AG20443 (cell line): ENCODE measurements around the gene CAPS.

Experiments used
- DNase-seq: peaks from one replicate; pipeline ENCODE4 v3.0.0; 2012; ENCODE audit warnings: low spot score, mixed read lengths

CAPS gene

DNA sequence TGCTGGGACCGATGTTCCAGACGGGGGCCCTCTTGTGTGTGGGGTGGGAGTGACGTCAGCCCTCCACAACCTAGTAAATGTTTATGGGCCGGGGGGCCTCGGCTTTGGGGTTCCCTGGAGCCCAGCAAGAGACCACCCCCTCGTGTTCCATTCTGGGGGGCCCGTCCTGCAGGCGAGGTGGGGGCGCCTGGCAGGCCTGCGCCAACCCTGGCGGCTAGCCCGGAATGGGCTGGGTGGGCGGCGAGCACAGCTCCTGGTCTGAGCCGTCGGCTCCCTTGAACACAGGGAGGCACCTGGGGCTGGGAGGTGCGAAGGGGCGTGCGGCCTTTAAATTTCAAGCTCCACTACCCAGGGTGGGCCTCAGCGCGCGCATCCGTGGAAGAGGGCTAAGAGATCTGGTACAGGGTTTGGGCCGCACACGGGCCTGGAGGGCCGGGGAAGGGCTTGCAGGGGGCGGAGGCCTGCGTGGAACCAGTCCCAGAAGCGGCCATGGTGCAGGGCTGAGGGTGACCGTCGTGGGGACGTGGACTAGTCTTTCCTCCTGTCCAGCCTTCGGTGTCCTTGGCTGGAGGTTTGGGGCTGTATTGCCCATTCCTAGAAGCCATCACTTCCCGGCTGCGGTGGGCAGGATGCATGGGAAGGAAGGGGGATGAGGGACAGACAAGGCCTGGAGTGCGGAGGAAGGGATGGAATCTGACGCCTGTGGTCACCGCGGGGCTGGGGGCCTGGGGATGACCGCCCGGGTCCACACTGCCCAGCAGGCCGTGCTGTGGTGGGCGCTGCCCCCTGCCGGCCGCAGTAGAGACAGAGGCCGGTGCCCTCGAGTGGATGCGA lies 21.9 kb upstream of the CAPS start:
- peak; percentile 78 for DNase-seq

DNA sequence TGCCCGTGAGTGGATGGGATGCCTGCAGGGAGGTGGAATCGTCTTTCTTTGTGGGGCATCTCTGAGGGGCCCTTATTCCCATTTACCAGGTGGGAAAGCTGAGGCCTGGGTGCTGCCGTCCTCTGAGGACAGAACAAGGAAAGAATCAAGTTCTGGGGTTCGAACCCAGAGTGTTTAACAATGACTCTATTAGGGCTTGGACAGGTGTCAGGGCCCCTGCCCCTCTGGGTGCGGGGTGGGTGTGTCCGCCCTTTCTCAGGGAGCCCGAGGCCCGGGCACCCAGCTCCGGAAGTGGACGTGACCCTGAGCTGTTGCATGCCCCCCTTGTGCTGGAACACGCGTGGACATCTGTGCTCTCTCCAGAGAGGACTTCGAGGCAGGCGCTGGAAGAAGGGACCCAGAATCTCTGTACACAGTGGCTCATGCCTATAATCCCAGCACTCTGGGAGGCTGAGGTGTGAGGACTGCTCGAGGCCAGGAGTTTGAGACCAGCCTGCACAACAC lies 21.2 kb upstream of the CAPS start:
- DNase-seq, result no peak

DNA sequence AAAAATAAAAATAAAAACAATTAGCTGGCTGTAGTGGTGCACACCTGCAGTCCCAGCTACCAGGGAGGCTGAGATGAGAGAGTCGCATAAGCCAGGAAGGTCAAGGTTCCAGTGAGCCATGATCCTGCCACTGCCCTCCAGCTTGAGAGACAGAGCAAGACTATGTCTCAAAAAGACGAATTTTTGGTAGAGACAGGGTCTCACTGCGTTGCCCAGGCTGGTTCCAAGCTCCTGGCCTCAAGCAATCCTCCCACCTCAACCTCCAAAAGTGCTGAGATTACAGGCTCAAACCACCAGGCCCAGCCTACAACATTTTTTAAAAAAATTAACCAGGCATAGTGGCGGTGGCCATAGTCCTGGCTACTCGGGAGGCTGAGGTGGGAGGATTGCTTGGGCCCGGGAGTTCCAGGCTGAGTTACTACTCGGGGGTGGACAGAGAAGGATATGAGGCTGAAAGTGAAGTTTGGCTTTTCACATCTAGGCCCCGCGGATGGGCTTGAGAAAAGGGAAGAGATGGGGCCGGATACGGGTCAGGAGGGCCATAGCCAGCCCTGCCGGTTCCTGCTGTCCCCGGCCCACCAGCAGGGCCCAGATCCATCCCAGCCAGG lies 20.7 kb upstream of the CAPS start:
- DNase-seq, result no peak

DNA sequence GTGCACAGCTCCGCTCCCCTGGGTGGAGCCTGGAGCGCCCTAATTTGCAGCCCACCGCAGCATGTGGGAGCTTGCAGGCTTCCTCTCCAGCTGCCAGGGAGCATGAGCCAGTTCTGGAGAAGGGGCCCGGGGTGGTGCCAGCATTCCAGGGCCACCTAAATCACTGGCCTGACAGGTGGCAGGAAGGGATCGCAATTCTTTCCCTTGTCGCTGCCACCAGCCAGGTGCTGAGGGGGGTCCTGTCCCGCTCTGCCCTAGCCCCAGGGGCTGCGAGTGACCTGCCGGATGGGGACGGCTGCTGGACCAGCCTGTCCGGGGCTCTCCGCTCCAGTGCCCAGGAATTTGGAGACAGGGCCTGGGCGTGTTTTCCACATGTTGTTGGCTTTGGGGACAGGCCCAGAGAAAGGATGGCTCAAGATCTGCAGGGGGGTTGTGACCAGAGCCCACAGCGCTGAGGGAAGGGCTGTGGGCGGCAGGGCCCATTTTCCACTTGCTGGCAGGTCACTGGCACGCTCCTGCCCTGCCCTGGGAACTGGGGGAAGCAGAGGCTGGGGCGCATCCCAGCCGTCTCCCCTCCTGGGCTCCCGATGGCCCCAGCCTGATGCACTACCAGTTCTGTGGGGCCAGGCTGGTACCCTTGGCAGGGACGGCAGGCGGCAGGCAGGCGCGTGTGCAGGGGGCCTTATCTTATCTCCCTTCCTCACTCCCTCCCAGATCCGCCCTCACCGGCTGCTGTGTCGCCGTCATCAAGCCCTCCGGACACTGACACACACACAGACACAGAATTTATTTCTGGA lies 19.9 kb upstream of the CAPS start:
- DNase-seq, result peak; percentile 20

DNA sequence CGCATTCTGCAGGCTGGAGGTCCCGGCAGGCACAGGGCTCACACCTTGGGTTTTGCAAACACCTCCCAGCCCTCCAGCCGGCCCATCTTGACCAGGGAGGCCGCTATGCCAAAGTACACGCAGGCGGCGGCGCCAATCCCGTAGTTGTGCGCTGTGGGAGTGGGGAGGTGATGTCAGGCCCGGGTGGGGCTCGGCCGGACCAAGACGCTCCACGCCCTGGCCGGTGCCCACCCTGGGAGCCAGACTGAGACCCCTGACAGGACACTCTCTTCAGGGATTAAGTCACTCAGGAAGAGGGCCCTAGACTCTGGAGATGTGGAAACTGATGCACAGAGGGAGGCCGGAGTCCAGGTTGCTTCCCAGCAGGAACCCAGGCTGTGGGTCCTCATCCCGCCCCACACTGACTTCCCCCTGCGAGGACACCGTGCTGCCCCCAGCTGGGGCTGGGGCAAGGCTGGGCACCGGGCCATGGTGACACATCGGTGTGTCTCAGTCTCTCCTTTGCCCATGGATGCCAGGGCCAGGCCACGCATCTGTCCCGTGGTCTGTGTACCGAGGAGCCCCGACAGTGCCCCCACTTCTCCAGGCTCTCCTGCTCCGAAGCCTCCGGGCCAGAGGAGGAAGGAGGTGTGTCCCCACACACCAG lies 19.2 kb upstream of the CAPS start:
- DNase-seq, result no peak

DNA sequence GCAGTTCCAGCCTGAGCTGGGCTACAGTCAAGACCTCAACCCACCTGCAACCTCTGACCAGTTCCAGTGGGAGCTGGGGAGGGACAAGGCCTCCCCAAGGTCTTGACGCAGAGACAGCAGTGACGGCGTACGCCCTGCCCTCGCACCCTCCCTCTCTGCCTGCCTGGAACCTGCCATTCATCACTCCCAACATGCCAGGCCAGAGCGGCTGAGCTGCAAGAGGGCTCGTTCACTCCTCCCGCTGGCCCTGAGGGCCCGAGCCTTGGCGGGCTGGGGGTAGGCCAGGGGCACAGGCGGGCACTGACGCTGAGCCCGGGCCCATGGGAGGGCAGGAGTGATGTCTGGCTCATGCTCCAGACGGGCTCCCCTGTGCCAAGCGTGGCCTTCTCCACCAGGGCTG lies 18.6 kb upstream of the CAPS start:
- no peak for DNase-seq

DNA sequence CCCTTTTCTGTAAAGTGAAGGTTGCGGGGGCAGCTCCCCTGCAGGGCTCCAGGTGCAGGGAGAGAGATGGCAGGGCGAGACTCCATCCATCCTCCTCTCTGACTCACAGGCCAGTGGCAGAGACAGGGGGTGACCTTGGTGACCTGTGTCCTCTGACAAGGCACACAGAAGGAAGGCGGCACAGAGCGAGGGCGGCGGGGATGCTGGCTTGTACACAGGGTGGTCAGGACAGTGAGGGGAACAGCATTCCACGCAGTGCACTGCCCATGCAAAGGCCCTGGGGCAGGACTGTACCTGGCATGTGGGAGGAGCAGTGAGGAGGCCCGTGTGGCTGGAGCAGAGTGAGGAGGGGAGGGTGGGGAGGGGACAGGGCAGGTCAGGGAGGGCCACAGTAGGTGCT lies 18.2 kb upstream of the CAPS start:
- no peak for DNase-seq

DNA sequence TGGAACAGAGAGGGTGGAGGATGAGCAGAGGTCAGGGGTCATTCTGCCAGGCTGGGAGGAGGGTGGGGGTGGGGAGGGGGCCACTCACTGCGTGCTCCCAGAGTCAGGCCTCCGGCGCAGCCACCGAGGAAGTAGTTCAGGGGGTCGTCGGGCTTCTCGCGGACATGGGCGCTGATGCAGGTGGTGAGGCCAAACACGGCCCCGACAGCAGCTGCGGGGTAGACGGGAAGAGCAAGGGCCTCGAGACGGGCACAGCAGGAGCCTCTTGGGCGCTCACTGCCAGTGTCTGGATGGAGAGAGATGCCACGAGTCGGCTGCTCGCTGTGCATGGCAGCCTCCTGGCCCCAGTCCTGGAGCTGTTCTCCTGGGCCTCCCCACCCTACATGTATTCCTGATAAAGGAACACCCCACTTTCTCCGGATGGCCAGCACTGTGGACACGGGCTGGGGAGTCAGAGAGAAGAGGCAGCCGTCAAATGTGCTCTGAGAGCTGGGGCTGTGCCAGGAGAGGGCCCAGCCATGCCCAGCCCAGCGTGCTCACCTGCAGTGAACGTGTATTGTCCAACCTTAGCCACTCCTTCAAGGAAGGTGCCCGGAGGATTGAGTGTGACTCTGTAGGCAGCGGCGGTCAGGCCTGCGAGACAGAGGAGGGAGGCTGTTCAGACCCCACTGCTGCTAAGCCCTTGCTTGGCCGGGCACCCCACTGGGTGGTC lies 17.5 kb upstream of the CAPS start:
- no peak for DNase-seq

DNA sequence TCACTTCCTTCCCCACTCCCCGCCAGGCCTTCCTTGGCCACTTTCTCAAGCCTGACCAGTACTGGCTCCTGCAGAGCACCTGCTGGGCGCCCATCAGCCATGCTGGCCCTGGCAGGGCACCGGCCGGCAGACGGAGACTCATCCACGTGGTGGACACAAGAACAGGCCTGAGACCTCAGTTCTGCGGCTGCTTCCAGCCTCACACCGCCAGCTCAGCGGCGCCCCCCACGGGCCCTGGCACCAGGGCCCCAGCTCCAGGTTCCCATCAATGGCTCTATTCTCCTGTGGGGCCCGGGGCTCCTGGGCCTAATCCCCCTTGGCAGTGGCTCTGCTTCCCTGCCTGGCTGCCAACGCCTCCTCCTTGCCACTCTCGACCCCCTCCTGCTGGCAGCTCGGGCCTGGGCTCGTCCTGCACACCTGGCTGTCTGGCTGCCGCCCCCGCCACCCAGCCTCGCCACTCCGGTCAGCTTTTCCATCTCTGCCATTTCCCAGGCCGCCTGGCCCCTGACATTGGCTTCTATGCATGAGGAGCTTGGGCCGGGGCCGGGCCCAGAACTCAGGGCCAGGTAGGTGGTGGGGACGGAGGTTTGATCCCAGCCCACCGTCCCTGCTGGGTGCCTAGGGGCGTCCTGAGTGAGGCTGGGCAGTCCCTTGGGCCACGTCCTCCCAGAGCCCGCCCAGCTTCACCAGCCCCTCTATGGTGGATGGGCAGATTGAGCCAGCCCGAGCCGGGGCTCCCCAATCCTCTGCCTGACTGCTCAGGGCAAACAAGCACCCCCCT lies 16.7 kb upstream of the CAPS start:
- no peak for DNase-seq

DNA sequence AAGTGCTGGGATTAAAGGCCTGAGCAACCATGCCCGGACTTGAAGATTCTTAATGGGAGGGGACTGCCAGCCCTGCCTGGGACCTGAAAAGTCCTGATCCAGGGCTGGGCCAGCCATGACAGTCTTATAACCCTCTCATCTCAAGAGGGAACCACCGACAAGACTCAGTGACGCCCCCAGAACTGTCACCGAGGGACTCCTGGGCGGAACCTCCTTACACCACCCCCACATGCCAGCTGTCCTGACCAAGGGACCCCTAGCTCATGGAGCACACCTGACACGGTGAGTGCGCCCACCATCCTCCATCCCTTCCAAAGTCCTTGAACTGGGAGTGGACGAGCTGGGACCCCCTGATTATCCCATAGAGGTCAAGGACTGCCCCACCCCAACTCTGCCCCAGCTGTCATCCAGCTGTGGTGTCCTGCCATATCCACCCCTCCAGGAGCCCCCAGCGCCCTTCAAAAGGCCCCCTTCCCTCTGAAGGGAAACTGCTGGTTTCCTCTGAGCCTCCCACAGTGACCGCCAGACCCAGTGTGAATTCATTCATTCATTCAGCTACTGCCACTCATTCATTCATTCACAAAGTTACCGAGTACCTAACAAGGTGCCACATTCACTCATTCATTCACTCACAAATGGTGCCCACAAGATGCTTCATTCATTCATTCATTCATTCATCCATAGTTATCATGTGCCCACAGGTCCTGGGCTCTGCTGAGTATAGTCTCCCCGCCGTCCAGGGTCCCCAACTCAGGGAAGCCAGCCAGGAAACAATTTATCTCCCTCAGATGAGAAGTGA lies 14.1 kb upstream of the CAPS start:
- no peak for DNase-seq

DNA sequence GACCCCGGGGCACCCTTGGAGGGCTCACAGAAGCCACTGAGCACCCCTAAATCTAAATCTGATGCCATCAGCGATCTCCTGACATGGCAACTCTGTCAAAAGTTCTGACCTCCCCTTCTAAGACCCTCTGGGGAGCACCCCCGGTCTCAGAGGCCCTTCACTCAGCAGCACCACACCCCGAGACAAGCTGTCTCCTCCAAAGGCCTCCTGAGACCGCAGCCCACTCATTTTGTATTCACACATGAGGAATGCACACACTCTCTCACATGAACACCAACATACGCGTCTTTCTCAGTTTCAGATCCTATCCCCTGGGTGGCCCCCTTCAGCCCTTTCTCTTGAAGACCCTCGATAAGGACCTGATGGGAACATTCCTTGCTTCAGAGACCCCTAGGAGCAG lies 13.1 kb upstream of the CAPS start:
- no peak for DNase-seq

DNA sequence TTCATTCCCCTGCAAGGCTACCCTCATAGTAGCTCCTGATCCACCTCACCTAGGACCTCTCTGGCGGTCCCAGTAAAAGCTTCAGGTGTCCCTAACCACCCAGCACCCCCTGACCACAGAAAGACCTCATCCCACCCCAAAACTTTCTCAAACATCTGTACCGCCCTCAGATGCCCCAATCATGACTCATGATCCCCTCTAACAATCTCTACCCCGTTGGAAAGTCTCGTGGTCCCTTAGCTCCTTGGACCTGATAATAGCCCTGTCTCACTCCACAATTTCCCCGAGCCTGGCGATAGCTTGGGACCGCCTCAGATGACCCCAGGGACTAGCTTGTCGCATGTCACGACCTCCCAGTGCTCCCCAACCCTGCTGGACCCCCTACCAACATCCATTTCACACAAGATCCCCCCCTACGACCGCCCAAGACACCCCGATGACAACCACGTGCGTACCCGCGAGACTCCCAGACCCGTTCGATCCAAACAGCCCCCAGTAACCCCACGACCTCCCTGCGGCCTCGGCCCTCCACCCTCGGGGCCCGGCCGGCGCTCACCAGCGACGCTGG lies 10.9 kb upstream of the CAPS start:
- DNase-seq, result peak; percentile 59

DNA sequence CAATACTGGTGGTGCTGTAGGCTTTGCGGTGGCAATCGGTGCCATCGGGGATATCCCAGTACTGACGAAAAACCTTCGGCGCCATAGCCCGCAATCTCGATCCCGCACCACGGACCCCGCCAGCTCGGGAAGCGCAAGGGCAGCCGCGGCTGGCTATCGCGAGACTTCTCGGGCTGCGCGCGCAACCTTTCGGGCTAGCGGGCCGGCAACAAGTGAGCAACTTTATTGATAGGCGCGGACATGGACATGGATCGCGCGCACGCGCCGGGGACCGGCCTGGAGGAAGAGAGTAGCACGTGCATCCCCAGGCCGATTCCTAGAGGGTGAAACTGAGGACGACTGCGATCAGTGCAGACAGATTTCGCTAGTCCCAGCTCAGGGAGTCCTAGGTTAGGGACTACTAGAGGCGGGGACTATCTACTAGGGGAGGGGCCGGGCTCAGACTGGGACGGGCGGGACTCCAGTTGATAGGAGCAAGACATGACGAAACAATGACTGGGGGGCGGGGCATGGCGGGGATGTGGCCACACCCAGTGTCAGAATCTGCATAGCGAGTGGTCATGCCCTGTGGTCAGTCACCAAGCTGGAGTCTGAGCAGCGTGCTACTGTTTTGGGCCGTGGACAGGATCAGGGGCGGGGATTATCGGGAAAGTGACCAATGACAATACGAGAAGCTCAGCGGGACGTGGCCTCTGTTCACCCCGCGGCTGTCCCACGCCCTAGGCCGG lies 10.3 kb upstream of the CAPS start, which contains the start of gene NDUFA11:
Gene NDUFA11 (minus strand): TSS at position 167 of the 728 bp plus-strand sequence. CDS start 82 bp downstream, at position 85.
- DNase-seq, result peak; percentile 96

DNA sequence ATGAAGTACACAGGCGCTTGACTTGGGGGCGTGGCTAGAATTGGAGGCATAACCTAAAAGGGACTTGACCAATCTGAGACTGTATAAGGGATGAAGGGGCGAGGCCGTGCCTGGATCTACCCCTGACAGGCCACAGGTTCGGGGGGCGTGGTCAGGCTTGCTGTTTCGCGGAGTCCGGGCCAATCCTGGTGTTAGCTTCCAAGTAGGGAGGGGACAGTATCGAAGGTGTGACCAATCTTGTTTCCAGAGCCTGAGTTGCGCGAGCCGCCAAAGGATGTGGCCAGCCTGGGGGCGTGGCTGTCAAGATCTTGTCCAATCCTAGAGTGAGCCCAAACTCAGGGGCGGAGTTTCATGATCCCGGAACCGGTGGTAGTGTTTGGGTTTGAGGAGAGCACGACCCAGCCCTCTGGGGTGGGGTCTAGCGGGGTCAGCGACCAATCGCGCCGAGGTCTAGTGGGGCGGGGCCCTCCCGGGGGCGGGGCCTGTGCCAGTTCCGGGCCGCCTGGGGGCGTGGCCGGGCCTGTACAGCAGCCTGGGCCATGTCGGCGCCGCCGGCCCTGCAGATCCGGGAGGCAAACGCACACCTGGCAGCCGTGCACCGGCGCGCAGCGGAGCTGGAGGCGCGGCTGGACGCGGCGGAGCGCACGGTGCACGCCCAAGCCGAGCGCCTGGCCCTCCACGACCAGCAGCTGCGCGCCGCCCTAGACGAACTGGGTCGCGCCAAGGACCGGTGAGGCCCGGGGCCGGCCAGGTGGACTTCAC lies 9.5 kb upstream of the CAPS start, which contains the start of gene VMAC:
Gene VMAC (plus strand): TSS at position 521 of the 762 bp plus-strand sequence. CDS start 19 bp downstream, at position 540.
- DNase-seq, result peak; percentile 99

DNA sequence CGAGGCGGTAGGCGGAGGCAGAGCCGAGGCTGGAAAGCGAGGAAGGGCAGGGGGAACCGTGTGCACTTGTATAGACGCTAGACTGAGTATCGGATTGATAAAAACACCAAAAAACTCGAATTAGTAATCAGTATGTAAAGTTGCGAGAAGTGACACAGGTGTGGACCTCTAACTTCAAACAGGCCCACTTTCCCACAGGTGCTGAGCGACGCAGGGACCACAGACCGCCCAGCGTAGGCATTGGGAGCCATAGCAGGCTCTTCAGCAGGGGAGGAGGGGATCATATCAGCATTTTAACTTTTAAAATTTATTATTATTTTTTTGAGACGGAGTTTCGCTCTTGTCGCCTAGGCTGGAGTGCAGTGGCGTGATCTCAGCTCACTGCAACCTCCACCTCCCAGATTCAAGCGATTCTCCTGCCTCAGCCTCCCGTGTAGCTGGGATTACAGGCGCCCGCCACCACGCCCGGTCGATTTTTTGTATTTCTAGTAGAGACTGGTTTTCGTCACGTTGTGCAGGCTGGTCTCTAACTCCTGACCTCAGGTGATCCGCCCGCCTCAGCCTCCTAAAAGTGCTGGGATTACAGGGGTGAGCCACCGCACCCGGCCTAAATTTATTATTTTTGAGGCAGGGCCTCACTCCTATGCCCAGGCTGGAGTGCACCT lies 8.8 kb upstream of the CAPS start:
- DNase-seq, result no peak

DNA sequence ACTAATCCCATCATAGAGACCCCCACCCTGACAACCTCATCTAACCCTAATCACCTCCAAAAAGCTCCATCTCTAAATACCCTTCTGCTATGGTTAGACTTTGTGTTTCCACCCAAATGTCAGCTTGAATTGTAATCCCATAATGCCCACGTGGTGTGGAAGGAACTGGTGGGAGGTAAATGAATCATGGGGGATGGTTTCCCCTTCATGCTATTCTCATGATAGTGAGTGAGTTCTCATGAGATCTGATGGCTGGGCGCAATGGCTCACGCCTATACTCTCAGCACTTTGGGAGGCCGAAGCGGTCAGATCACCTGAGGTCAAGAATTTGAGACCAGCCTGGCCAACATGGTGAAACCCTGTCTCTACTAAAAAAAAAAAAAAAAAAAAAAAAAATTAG lies 6.8 kb upstream of the CAPS start:
- DNase-seq, result no peak

DNA sequence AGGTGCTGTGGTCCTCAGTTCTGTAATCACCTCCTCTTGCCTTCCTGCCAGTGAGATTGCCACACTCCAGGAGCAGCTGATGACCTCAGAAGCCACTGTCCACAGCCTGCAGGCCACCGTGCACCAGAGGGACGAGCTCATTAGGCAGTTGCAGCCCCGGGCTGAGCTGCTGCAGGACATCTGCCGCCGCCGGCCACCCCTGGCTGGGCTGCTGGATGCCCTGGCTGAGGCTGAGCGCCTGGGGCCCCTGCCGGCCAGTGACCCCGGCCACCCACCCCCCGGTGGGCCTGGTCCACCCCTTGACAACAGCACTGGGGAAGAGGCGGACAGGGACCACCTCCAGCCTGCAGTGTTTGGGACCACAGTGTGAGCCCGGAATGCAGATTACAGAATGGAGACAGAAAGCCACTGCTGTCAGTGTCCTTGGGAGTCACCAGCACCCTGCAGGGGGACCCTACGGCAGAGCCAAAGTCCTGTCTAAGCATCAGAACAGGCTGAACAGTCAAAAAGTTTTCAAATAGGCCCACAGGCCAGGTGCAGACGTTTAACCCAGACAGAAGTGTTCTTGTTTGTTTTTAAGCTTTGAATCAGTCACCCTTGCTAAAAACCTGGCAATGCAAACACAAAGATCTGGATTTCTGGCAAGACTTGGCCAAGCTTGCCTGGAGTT lies 5.1 kb upstream of the CAPS start:
- no peak for DNase-seq
